HG03139 (cell line): ENCODE measurements around the gene MUC20.

Experiments
- ATAC-seq: cut with Tn5 transposase; IDR thresholded peaks from one replicate; pipeline ENCODE4 v1.9.1; 2021; ENCODE audit not compliant: unreplicated experiment

Gene MUC20

GRCh38 chr3:195753581-195753980 is 32.8 kb downstream of the MUC20 start:
- ATAC-seq, result no peak

GRCh38 chr3:195754141-195754540 is 33.4 kb downstream of the MUC20 start:
- no peak for ATAC-seq

- no peak for ATAC-seq
Measured at GRCh38 chr3:195754906-195755305, 34.1 kb downstream of the MUC20 start.

GRCh38 chr3:195755391-195755790 is 34.6 kb downstream of the MUC20 start:
- ATAC-seq, result no peak

GRCh38 chr3:195755791-195756676 is 35.3 kb downstream of the MUC20 start:
- no peak for ATAC-seq

DNA sequence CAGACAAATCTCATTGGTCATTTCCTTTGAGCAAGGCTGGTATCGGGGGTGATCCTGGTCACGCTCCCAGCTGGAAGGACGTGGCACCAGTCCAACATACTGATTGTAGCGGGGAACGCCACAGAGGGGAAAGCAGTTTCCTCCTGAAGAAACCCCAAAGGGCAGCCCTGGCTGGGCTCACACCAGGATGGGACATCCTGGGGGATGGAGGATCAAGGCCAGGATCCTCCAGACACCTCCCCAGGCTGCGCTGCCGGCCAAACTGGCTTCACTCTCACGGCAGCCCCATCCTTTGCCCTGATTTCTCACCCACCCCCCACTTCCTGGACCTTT is 36.6 kb downstream of the MUC20 start:
- ATAC-seq, result no peak

DNA sequence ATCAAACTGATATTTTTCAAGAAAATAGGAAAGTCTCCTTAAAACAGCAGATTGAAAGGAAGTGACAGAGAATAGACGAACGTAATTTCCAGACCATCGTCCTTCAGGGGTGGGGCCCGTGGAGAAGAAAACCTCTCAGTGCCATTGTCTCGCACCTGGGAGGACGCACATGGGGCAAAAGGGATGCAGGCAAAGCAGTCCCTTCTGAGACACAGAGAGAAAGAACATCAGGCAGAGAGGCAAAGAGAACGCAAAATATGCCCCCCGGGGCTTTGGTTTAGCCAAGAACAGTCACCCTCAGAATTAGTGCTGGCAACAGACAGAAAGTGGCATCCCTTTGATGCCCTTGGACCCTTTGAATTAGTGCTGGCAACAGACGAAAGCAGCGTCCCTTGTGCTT is 37.0 kb downstream of the MUC20 start:
- ATAC-seq, result no peak

- ATAC-seq, result no peak
Measured at GRCh38 chr3:195758721-195759353, 38.1 kb downstream of the MUC20 start.

DNA sequence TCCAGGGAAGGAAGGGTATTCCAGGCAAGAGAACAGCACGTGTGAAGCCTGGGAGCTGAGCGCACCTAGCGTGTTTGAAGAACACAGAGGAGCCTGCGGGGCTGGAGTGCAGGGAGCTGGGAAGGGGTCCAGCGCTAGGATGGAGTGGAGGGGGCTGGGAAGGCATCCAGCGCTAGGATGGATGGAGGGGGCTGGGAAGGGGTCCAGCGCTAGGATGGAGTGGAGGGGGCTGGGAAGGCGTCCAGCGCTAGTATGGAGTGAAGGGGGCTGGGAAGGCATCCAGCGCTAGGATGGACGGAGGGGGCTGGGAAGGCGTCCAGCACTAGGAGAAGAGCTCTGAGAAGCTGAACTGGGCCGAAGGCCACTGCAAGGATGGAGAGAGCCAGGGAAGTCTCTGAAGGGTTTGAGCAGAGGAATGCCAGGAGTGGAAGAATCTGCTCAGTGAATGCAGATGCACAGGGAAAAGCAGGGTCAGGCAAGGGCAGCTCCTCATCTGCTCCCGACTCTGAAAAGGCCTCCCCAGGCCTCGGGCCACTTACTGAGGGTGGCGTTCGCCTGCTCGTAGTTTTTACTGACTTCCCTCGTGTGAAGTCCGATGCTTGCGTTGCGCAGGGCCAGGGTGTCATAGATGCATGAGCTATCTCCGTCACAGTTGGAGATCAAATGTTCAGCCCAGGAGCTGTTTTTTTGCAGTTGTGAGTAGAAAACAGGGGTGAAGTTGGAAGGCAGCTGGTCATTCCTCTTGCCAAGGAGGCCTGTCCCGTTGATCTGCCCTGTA is 39.8 kb downstream of the MUC20 start:
- ATAC-seq, result no peak

- ATAC-seq, result no peak
Measured at GRCh38 chr3:195761123-195761566, 40.4 kb downstream of the MUC20 start.

- ATAC-seq, result no peak
Measured at GRCh38 chr3:195761567-195762248, 40.9 kb downstream of the MUC20 start.

- ATAC-seq, result no peak
Measured at GRCh38 chr3:195762249-195762585, 41.4 kb downstream of the MUC20 start.

- ATAC-seq, result no peak
Measured at GRCh38 chr3:195762611-195763010, 41.8 kb downstream of the MUC20 start.

GRCh38 chr3:195763076-195763830 is 42.5 kb downstream of the MUC20 start:
- ATAC-seq, result no peak

GRCh38 chr3:195763843-195764825 is 43.4 kb downstream of the MUC20 start:
- no peak for ATAC-seq

GRCh38 chr3:195764961-195765706 is 44.4 kb downstream of the MUC20 start:
- ATAC-seq, result no peak

DNA sequence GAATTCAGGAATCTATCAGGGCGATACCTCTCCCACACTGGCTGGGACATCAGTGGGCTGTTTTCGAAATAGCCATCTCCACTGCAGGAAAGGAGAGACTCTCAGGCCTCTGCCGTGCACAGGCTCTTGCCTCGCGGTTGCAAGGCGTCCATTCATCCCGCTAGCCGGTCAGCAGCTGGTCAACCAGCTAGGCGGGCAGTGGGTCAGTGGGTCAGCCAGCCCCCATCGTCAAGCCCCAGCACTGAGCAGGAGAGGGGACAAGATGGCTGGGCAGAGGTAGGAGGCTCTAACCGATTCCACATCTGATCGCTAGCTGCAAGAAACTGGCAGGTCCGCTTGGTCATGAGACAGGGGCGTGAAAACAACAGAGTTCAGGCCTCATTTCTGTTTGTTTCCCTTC is 45.9 kb downstream of the MUC20 start:
- no peak for ATAC-seq

DNA sequence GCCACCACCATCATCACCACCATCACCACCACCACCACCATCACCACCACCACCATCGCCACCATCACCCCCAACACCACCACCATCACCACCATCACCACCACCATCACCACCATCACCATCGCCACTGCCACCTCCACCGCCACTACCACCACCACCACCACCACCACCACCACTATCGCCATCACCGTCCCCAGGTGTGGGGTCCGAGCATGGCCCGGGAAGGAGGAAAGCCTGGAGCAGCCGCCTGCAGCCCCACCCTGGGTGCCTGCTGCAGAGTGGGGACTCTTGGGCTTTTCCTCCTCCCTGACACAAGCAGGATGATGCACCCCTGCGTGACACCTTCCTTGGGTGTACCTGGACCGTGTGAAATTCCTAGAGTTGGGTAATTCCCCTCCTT is 47.0 kb downstream of the MUC20 start:
- ATAC-seq, result no peak

GRCh38 chr3:195768414-195768813 is 47.6 kb downstream of the MUC20 start:
- no peak for ATAC-seq
